ENCODE results near the gene MAPK10. TPM values are rescaled to one million over a fixed set of nuclear protein-coding genes. Genes with fewer than 3 reads are reported as not detected.

Gene MAPK10
- total RNA-seq, 3 donors from 2014 or later (not counting 1 experiment from before 2014, with no cell fraction given): 0.92 TPM; not detected in 2

GRCh38 chr4:86274642-86275041, 85.2 kb downstream of the MAPK10 start:
- no peak overlapping the region for H3K4me3 ChIP-seq (ENCODE audit: low read length)
- no peaks in the 10 kb centered on the region for H3K36me3 ChIP-seq (ENCODE audit: control insufficient read depth, insufficient read depth, low read length)
- TF ChIP-seq CTCF (IDR thresholded peaks at IDR 0.05): no peak
- intact Hi-C loops (cut with micrococcal nuclease): no loop called here
- no peaks in the 10 kb centered on the region for H3K9me3 ChIP-seq (ENCODE audit: control insufficient read depth, insufficient read depth, low read length)
- no peak overlapping the region for H3K27ac ChIP-seq (ENCODE audit: low read length)
- H3K4me3 Mint-ChIP-seq: no peak overlapping the region
- H3K27me3 Mint-ChIP-seq (ENCODE audit: low read depth in 2 of 2): no peaks in the 10 kb centered on the region
- H3K4me1 ChIP-seq (ENCODE audit: control insufficient read depth, insufficient read depth, low read length): no peaks in the 10 kb centered on the region
- H3K27ac Mint-ChIP-seq: no peak overlapping the region
- H3K27me3 ChIP-seq (ENCODE audit: control insufficient read depth, insufficient read depth, low read length): no peaks in the 10 kb centered on the region
- H3K9me3 Mint-ChIP-seq: peaks cover 7 to 12% of the 10 kb centered on the region in 2 donors
- DNase-seq (no peak), ATAC-seq (no peak)
- H3K36me3 Mint-ChIP-seq: no peaks in the 10 kb centered on the region
- no peaks in the 10 kb centered on the region for H3K4me1 Mint-ChIP-seq

GRCh38 chr4:86272669-86273068, 87.2 kb downstream of the MAPK10 start:
- WGBS (ENCODE audit: insufficient coverage): 88% methylated on average over 1 of the region's 1 CpG
- H3K27me3 Mint-ChIP-seq (ENCODE audit: low read depth in 2 of 2): no peaks in the 10 kb centered on the region

GRCh38 chr4:86271057-86271456, 88.8 kb downstream of the MAPK10 start:
- DNase-seq (no peak), ATAC-seq (no peak)
- Histone ChIP-seq H3K36me3 (ENCODE audit: control insufficient read depth, insufficient read depth, low read length) (no peaks in the 10 kb centered on the region), H3K4me3 (ENCODE audit: low read length) (no peak overlapping the region), H3K27ac (ENCODE audit: low read length) (no peak overlapping the region), H3K4me1 (ENCODE audit: control insufficient read depth, insufficient read depth, low read length) (no peaks in the 10 kb centered on the region), H3K27me3 (ENCODE audit: control insufficient read depth, insufficient read depth, low read length) (no peaks in the 10 kb centered on the region), H3K9me3 (ENCODE audit: control insufficient read depth, insufficient read depth, low read length) (no peaks in the 10 kb centered on the region)
- H3K4me1 Mint-ChIP-seq: no peaks in the 10 kb centered on the region
- intact Hi-C loops (cut with micrococcal nuclease): no loop called here
- no CpG with 5 or more reads among the region's 1 CpG for WGBS (ENCODE audit: insufficient coverage)
- no peak for TF ChIP-seq CTCF (IDR thresholded peaks at IDR 0.05)
- H3K27ac Mint-ChIP-seq: no peak overlapping the region
- H3K4me3 Mint-ChIP-seq: no peak overlapping the region
- H3K36me3 Mint-ChIP-seq: no peaks in the 10 kb centered on the region
- H3K27me3 Mint-ChIP-seq (ENCODE audit: low read depth in 2 of 2): no peaks in the 10 kb centered on the region
- H3K9me3 Mint-ChIP-seq: peaks cover 1 to 5% of the 10 kb centered on the region in 2 donors

More at GRCh38 chr4:86272669-86273068, 87.2 kb downstream of the MAPK10 start:
- Mint-ChIP-seq H3K4me3 (no peak overlapping the region), H3K36me3 (no peaks in the 10 kb centered on the region), H3K4me1 (no peaks in the 10 kb centered on the region), H3K9me3 (peaks cover 7 to 9% of the 10 kb centered on the region in 2 donors), H3K27ac (no peak overlapping the region)
- no peaks in the 10 kb centered on the region for H3K27me3 ChIP-seq (ENCODE audit: control insufficient read depth, insufficient read depth, low read length)
- TF ChIP-seq CTCF (IDR thresholded peaks at IDR 0.05): no peak
- intact Hi-C loops (cut with micrococcal nuclease): no loop called here
- no peak for DNase-seq
- no peak overlapping the region for H3K4me3 ChIP-seq (ENCODE audit: low read length)
- H3K9me3 ChIP-seq (ENCODE audit: control insufficient read depth, insufficient read depth, low read length): no peaks in the 10 kb centered on the region
- no peaks in the 10 kb centered on the region for H3K36me3 ChIP-seq (ENCODE audit: control insufficient read depth, insufficient read depth, low read length)
- no peak for ATAC-seq
- no peak overlapping the region for H3K27ac ChIP-seq (ENCODE audit: low read length)
- H3K4me1 ChIP-seq (ENCODE audit: control insufficient read depth, insufficient read depth, low read length): no peaks in the 10 kb centered on the region

GRCh38 chr4:86269354-86269753, 90.5 kb downstream of the MAPK10 start:
- H3K36me3 ChIP-seq (ENCODE audit: control insufficient read depth, insufficient read depth, low read length): no peaks in the 10 kb centered on the region
- H3K27me3 ChIP-seq (ENCODE audit: control insufficient read depth, insufficient read depth, low read length): no peaks in the 10 kb centered on the region
- H3K27ac ChIP-seq (ENCODE audit: low read length): no peak overlapping the region
- intact Hi-C loops (cut with micrococcal nuclease): no loop called here
- H3K4me1 ChIP-seq (ENCODE audit: control insufficient read depth, insufficient read depth, low read length): no peaks in the 10 kb centered on the region
- Mint-ChIP-seq H3K36me3 (no peaks in the 10 kb centered on the region), H3K27ac (no peak overlapping the region), H3K4me1 (no peaks in the 10 kb centered on the region), H3K9me3 (peaks cover under 1 to 2% of the 10 kb centered on the region in 2 donors), H3K4me3 (no peak overlapping the region), H3K27me3 (ENCODE audit: low read depth in 2 of 2) (no peaks in the 10 kb centered on the region)
- H3K4me3 ChIP-seq (ENCODE audit: low read length): no peak overlapping the region
- ATAC-seq: no peak
- no peak for DNase-seq
- WGBS (ENCODE audit: insufficient coverage): 55% methylated on average over 1 of the region's 1 CpG
- TF ChIP-seq CTCF (IDR thresholded peaks at IDR 0.05): no peak
- no peaks in the 10 kb centered on the region for H3K9me3 ChIP-seq (ENCODE audit: control insufficient read depth, insufficient read depth, low read length)

Data from natural killer cell (primary cell).